Activated T-cell treated with anti-CD3 and anti-CD28 coated beads, Interleukin-2, amount 50 U/mL, for 1 hour (primary cell): ENCODE measurements around the gene CSF2RB.
"Not testable (repeated sequence)": the region's sequence is repeated elsewhere in the genome, so short reads cannot be mapped to it uniquely, and the experiment has no call there.

Source experiments
- DNase-seq: peaks from one replicate; pipeline ENCODE4 v3.0.0-alpha.2; 2020

Gene CSF2RB

GRCh38 chr22:36977401-36977861, 64.0 kb downstream of the CSF2RB start:
- DNase-seq = peak; percentile 82

- peak; percentile 87 for DNase-seq
Observed at GRCh38 chr22:36977947-36978660, 64.7 kb downstream of the CSF2RB start.

- DNase-seq = no peak
Observed at GRCh38 chr22:36979016-36979910, 65.8 kb downstream of the CSF2RB start.

- no peak for DNase-seq
Observed at GRCh38 chr22:36981247-36981775, 67.9 kb downstream of the CSF2RB start.

GRCh38 chr22:36982136-36982535, 68.7 kb downstream of the CSF2RB start:
- DNase-seq = no peak

- DNase-seq = no peak
Observed at GRCh38 chr22:36985211-36985889, 71.9 kb downstream of the CSF2RB start.

GRCh38 chr22:36986242-36986821, 72.9 kb downstream of the CSF2RB start:
- DNase-seq = peak; percentile 41

GRCh38 chr22:36988075-36988832, 74.8 kb downstream of the CSF2RB start:
- DNase-seq = no peak

GRCh38 chr22:36989012-36989411, 75.6 kb downstream of the CSF2RB start:
- not testable (repeated sequence) for DNase-seq
